NT2/D1 (cell line): ENCODE data around the gene RMND1.

Experiments
- SUZ12 ChIP-seq: IDR thresholded peaks from 2 replicates; pipeline ENCODE4 v1.6.1; 2011; ENCODE audit not compliant: insufficient read length, insufficient read depth; ENCODE audit errors: extremely low read depth
- YY1 ChIP-seq: IDR thresholded peaks from 2 replicates; pipeline ENCODE4 v1.6.1; 2011; ENCODE audit not compliant: insufficient read length, insufficient read depth
- ZNF274 ChIP-seq: IDR thresholded peaks from 2 replicates; pipeline ENCODE4 v1.6.1; 2011; ENCODE audit warnings: mild to moderate bottlenecking, low read depth, low read length

- no peak for TF ChIP-seq ZNF274
- TF ChIP-seq YY1 = no peak
- no peak for TF ChIP-seq SUZ12
Observed at GRCh38 chr6:151478670-151479069, 26.7 kb upstream of the RMND1 start.
